ENCODE measurements around the gene FRMD1.

- no peak for TF ChIP-seq POLR2A (IDR thresholded peaks at IDR 0.05; ENCODE audit: low read depth, low read length)
- TF ChIP-seq POLR2AphosphoS5 (IDR thresholded peaks at IDR 0.05; ENCODE audit: low read depth, low read length) = no peak
Observed at GRCh38 chr6:168116975-168117899, 38.2 kb upstream of the FRMD1 start.
